Hepatocyte (in vitro differentiated cells): ENCODE results near the gene HMGN4.

ENCODE experiments used
- EZH2 ChIP-seq: fragments of 200-600 bp; sonication (generic); IDR thresholded peaks from 2 replicates; pipeline ENCODE4 v1.6.1; 2016; ENCODE audit warnings: antibody characterized with exemption, mild to moderate bottlenecking, borderline replicate concordance
- EZH2phosphoT487 ChIP-seq: fragments of 200-600 bp; sonication (generic); IDR thresholded peaks from one replicate; pipeline ENCODE4 v1.6.1; 2018; ENCODE audit warnings: antibody characterized with exemption, mild to moderate bottlenecking, low read depth, moderate library complexity; ENCODE audit not compliant: unreplicated experiment, severe bottlenecking
- TF ChIP-seq, protein P1 (sequence below): fragments of 200-600 bp; sonication (generic); IDR thresholded peaks from 2 replicates; pipeline ENCODE4 v1.5.1; 2016; ENCODE audit warnings: antibody characterized with exemption, mild to moderate bottlenecking; ENCODE audit not compliant: poor library complexity

DNA sequence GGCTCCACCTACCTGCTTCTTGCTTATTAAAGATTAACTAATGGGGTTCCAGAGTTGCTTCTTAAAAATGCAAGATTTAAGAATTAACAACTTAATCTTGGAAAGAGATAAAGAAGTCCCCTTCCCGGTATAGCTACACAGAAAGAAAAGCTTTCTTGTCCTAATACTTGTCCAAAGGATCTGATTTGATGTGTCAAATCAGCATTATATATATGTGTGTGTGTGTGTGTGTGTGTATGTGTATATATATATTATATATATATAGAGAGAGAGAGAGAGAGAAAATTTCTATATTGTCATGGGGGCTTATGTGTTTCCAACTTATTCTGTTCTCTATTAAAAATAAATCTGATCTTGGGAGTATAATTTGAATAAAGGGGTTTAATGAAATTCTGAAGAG lies 4.6 kb upstream of the HMGN4 start:
- no peak for TF ChIP-seq EZH2
- TF ChIP-seq, protein P1, sequence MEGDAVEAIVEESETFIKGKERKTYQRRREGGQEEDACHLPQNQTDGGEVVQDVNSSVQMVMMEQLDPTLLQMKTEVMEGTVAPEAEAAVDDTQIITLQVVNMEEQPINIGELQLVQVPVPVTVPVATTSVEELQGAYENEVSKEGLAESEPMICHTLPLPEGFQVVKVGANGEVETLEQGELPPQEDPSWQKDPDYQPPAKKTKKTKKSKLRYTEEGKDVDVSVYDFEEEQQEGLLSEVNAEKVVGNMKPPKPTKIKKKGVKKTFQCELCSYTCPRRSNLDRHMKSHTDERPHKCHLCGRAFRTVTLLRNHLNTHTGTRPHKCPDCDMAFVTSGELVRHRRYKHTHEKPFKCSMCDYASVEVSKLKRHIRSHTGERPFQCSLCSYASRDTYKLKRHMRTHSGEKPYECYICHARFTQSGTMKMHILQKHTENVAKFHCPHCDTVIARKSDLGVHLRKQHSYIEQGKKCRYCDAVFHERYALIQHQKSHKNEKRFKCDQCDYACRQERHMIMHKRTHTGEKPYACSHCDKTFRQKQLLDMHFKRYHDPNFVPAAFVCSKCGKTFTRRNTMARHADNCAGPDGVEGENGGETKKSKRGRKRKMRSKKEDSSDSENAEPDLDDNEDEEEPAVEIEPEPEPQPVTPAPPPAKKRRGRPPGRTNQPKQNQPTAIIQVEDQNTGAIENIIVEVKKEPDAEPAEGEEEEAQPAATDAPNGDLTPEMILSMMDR: no peak
- no peak for TF ChIP-seq EZH2phosphoT487
